HAP-1 (cell line): Measurements from ENCODE around the gene MYO1D.
"Not testable (repeated sequence)": the region's sequence is repeated elsewhere in the genome, so short reads cannot be mapped to it uniquely, and the experiment has no call there.

Experiments used
- DNase-seq, 2 experiments: peaks; one replicate each; pipeline ENCODE4 v3.0.0-alpha.2; 2016 to 2020; ENCODE audit warnings: low spot score in 2 of 2
- H3K27me3 ChIP-seq: fragments of 250-450 bp; sonication (Bioruptor Pico); 2 replicates; pipeline ENCODE4 v1.5.1; 2020; ENCODE audit warnings: low read depth, mild to moderate bottlenecking, moderate library complexity
- H3K36me3 ChIP-seq: fragments of 250-450 bp; sonication (Bioruptor Pico); replicated peaks from 2 replicates; pipeline ENCODE4 v1.5.1; 2020; ENCODE audit warnings: mild to moderate bottlenecking
- H3K4me1 ChIP-seq: fragments of 250-450 bp; sonication (Bioruptor Pico); 2 replicates; pipeline ENCODE4 v1.5.1; 2020; ENCODE audit warnings: mild to moderate bottlenecking
- H3K4me3 ChIP-seq: fragments of 250-450 bp; sonication (Bioruptor Pico); 2 replicates; pipeline ENCODE4 v1.5.1; 2020; ENCODE audit warnings: mild to moderate bottlenecking, moderate library complexity
- H3K9me3 ChIP-seq: fragments of 250-450 bp; sonication (Bioruptor Pico); 2 replicates; pipeline ENCODE4 v1.5.1; 2020; ENCODE audit warnings: mild to moderate bottlenecking, moderate library complexity
- in situ Hi-C: fragments of 300-500 bp; cut with MboI; formaldehyde crosslinking; loops from 3 replicates; pipeline ENCODE4 v1.14.3; 2020; ENCODE audit warnings: low sequenced_read_pairs, inconsistent platforms, mixed read lengths

Gene MYO1D

DNA sequence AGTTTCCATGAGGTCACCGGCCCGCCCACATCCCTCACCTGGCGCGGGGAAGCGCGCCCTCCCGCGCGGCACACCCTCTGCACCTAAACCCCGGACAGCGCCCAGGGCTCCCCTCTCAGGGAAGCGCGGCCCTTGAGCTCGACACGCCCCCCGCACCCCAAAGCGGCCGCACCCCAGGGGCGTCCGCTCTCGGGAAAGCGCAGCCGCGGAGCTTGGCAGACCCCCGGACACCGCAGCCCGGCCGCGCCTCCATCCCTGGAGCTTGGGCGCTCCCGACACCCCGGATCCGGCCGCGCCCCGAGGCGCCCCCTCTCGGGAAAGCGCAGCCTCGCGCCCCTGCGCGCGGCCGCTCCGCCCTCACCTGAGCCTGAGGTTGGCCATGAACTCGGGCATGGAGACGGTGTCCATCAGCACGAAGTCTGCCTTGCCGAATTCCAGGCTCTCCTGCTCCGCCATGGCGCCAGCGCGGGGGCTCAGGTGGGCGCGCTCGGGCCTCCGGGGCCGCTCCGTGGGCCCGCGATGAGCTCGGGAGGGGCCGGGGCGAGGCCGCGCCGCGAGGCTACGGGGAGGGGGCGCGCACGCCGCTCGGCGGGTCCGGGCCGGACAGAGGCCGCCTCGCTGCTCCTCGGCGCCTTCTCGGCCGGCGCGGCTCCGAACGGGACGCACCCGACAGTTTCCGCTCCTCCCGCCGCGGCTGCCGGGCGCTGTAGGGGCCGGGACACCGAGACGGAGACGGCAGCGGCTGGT, at the start of gene MYO1D:
Gene MYO1D (minus strand): TSS at position 708 of the 747 bp plus-strand sequence. CDS start 252 bp downstream, at position 456.
- in situ Hi-C loops: loop anchor here (10.0 kb wide), 1 partner anchor 92 kb away; no protein-coding TSS in a partner anchor
- Histone ChIP-seq H3K4me3 (peak within 1 kb of the TSS; percentile 54), H3K9me3 (no peaks in the 10 kb centered on the region), H3K27me3 (peaks cover 7% of the 10 kb centered on the region; the same call in 1 of the 2 replicates), H3K36me3 (no peaks in the 10 kb centered on the region), H3K4me1 (peaks cover 7% of the 10 kb centered on the region)
- peak in 1 of 2 experiments; percentile 57 for DNase-seq

DNA sequence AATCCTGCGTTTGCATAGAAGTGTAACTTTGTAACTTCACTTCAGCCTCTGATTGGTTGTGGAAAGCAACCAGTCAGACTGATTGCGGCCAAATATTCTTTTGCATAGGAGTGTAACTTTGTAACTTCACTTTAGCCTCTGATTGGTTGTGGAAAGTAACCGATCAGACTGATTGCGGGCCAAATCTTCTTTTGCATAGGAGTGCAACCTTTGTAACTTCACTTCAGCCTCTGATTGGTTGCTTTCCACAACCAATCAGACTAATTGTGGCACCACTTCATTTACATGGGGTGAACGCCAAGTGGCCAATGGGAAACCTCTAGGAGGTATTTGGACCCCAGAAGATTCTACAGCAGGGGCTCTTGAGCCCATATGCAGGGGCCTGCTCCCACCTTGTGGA, 49.3 kb upstream of the MYO1D start:
- peaks cover 14% of the 10 kb centered on the region for H3K4me1 ChIP-seq
- no peaks in the 10 kb centered on the region; the same call in 1 of the 2 replicates for H3K36me3 ChIP-seq
- in situ Hi-C loops: no loop called here
- no peak overlapping the region for H3K4me3 ChIP-seq
- peak in 1 of 2 experiments; percentile 24 for DNase-seq
- H3K9me3 ChIP-seq: no peaks in the 10 kb centered on the region
- H3K27me3 ChIP-seq: no peaks in the 10 kb centered on the region

DNA sequence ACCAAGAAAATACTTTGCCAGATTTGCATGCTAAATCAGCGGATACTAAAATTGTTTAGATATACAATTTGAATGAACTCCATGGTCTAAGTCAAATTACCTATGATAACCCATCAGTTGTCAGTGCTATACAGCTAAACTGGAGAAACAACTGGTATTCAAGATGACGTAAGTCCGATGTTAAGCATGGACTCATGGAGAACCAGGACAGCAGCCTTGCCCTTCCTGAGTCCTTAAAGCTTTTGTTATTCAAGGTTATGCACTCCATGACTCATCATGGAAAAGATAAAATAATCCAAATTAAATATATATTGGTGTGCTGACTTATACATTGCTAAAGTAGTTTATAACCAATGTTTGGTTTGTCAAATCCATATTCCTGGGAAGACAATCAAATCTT, 47.0 kb upstream of the MYO1D start:
- H3K4me3 ChIP-seq, H3K27me3 ChIP-seq, DNase-seq, in situ Hi-C loops, H3K9me3 ChIP-seq, H3K4me1 ChIP-seq, H3K36me3 ChIP-seq: not testable (repeated sequence)

DNA sequence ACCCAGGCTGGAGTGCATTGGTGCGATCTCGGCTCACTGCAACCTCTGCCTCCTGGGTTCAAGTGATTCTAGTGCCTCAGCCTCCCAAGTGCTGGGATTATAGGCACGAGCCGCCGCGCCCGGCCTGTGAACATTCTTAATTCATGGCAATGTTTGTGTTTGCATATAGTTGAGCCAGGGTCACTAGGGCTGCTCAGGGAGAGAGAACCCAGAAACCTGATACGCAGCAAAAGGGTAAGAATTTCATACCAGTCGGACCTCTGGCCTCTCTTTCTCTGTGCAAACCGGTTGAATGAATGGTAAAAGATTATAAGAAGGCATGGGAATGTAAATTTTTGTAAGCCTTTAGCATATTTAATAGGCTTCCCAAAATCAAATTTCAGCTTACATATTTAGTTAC, 44.1 kb upstream of the MYO1D start:
- Histone ChIP-seq H3K4me3 (no peak overlapping the region), H3K36me3 (no peaks in the 10 kb centered on the region), H3K27me3 (no peaks in the 10 kb centered on the region), H3K4me1 (no peaks in the 10 kb centered on the region; the same call in 1 of the 2 replicates), H3K9me3 (no peaks in the 10 kb centered on the region)
- in situ Hi-C loops: no loop called here
- no peak for DNase-seq

DNA sequence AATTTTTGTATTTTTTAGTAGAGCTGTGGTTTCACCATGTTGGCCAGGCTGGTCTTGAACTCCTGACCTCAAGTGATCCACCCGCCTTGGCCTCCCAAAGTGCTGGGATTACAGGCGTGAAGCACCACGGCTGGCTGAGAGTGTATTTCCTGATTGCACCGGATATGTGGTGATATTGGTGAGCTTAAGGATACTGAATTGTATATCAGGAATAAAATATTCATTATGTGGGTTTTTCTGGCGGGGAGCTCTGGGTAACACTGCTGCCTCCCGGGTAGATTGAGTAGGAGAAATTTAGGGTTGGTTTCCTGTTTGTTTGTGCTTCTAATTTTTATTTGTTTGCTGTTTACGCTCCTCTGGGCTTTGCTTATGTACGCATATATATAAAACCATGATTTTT, 43.4 kb upstream of the MYO1D start:
- no peak for DNase-seq
- Histone ChIP-seq H3K4me1 (no peaks in the 10 kb centered on the region; the same call in 1 of the 2 replicates), H3K36me3 (no peaks in the 10 kb centered on the region), H3K9me3 (no peaks in the 10 kb centered on the region), H3K4me3 (no peak overlapping the region), H3K27me3 (no peaks in the 10 kb centered on the region)
- in situ Hi-C loops: no loop called here

DNA sequence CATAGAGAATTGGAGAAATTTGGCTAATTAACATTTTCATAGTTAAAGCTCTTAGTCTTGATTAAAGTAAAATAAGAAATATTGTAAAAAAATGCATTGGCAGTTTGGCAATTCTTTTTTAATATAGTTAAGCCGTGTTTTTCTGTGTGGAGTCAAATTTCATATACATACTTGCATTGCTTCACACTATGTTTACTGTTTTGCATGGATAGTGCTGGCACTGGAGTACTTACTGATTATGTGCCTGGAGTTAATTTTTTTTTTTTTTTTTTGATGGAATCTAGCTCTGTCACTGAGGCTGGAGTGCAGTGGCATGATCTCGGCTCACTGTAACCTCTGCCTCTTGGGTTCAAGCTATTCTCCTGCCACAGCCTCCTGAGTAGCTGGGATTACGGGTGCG, 43.0 kb upstream of the MYO1D start:
- not testable (repeated sequence) for H3K9me3 ChIP-seq

DNA sequence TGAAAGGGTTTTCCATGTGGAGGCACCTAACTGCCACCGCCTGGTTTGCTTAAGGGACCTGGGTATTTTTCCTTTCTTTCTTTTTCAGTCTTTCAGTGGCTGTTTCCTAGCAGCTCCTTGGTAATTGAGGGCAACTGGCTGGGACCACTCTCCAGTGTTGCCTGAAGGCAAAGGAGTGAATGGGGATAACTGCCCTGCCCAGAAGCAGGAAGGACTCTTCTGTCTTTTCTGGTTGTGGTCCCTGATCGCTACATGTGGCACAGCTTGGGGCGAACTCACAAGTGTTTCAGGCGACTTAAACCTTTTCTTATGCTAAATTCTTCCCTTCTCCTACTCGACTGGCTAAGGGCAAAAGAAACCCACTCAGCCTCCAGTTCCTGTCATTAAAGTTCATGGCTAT, 40.9 kb upstream of the MYO1D start:
- Histone ChIP-seq H3K9me3 (no peaks in the 10 kb centered on the region), H3K27me3 (no peaks in the 10 kb centered on the region), H3K36me3 (no peaks in the 10 kb centered on the region), H3K4me3 (no peak overlapping the region), H3K4me1 (no peaks in the 10 kb centered on the region; the same call in 1 of the 2 replicates)
- in situ Hi-C loops: loop anchor here (10.0 kb wide), 1 partner anchor 133 kb away; no protein-coding TSS in a partner anchor
- DNase-seq: peak in 1 of 2 experiments; percentile 32

More for the DNA sequence above, 43.0 kb upstream of the MYO1D start:
- H3K4me1 ChIP-seq, H3K4me3 ChIP-seq, H3K27me3 ChIP-seq, H3K36me3 ChIP-seq, DNase-seq: not testable (repeated sequence)
- in situ Hi-C loops: loop anchor here (10.0 kb wide), 1 partner anchor 135 kb away; no protein-coding TSS in a partner anchor

DNA sequence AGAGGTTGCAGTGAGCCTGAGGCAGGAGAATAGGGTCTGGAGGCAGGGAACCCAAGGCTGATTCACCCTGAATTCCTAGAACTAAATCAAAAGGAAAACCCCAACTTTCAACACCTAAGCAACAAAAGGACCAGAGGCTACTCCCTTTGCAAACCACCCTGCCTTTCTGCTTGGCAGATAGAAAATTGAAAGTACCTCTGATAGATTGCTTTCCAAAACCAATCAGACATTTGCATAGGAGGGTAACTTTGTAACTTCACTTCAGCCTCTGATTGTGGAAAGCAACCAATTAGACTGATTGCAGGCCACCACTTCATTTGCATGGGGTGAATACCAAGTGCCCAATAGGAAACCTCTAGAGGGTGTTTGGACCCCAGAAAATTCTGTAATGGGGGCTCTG, 40.2 kb upstream of the MYO1D start:
- Histone ChIP-seq H3K27me3 (no peaks in the 10 kb centered on the region), H3K9me3 (no peaks in the 10 kb centered on the region), H3K36me3 (no peaks in the 10 kb centered on the region), H3K4me3 (no peak overlapping the region), H3K4me1 (peaks cover 6% of the 10 kb centered on the region; the same call in 1 of the 2 replicates)
- in situ Hi-C loops: loop anchor here (10.0 kb wide), 1 partner anchor 132 kb away; no protein-coding TSS in a partner anchor
- no peak for DNase-seq

DNA sequence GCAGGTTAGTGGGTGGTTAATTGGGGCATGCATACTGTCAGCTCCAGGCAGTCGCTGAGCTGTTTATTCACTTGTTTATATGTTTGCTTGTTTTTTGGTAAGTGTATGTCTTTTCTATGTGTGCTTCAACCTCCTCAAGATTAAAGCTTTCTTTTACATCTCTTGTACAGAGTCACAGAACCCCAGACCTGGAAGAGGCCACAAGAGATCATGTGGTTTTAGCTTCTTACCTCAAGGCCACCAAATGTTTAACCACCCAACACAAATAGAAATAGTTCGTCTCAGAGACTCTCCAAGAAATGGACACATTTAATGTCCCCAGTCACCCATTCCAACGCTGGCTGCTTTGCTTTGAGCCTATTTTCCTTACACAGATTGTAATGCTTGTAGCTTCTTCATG, 39.2 kb upstream of the MYO1D start:
- Histone ChIP-seq H3K36me3 (no peaks in the 10 kb centered on the region), H3K4me3 (no peak overlapping the region), H3K27me3 (no peaks in the 10 kb centered on the region), H3K9me3 (no peaks in the 10 kb centered on the region), H3K4me1 (peaks cover 8% of the 10 kb centered on the region; the same call in 1 of the 2 replicates)
- in situ Hi-C loops: loop anchor here (10.0 kb wide), 1 partner anchor 131 kb away; no protein-coding TSS in a partner anchor
- no peak for DNase-seq

DNA sequence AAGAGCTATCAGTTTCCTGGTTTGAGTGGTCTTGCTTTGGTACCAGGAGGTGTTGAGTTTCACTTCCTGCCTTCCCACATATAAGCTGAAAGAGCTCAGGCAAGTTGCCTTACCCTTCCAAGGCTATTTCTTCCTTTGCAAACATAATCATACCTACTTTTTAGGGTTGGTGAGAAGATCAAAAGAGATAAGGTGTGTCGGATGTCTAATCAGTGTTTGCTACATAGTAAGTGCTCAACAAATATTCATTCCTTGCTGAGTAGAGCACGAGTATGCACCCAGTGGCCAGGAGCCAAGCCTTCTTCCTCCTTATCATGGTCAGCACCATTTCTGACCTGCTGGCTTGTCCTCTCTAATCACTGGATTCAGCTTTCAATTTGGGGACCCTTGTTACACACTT, 38.3 kb upstream of the MYO1D start:
- no peaks in the 10 kb centered on the region for H3K36me3 ChIP-seq
- no peak overlapping the region for H3K4me3 ChIP-seq
- DNase-seq: no peak
- H3K9me3 ChIP-seq: no peaks in the 10 kb centered on the region
- no peaks in the 10 kb centered on the region for H3K27me3 ChIP-seq
- H3K4me1 ChIP-seq: peaks cover 8% of the 10 kb centered on the region; the same call in 1 of the 2 replicates
- in situ Hi-C loops: loop anchor here (10.0 kb wide), 1 partner anchor 130 kb away; no protein-coding TSS in a partner anchor

DNA sequence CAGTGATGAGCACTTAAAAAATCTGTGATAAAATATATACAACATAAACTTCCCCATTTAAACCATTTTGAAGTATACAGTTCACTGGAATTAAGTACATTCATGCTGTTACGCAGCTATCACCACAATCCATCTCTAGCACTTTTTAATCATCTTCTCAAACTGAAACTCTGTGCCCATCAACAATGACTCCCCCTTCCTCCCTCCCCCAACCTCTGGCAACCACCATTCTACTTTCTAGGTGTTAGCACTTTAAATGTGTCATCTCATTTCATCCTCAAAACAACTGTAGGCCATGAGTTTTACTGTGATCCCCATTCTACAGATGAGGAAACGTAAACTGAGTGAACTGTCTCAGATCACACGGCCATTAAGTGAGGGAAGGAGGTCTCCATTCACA, 37.3 kb upstream of the MYO1D start:
- no peak for DNase-seq
- in situ Hi-C loops: loop anchor here (10.0 kb wide), 1 partner anchor 129 kb away; no protein-coding TSS in a partner anchor
- Histone ChIP-seq H3K4me1 (peaks cover 8% of the 10 kb centered on the region; the same call in 1 of the 2 replicates), H3K9me3 (no peaks in the 10 kb centered on the region), H3K27me3 (no peaks in the 10 kb centered on the region), H3K4me3 (no peak overlapping the region), H3K36me3 (no peaks in the 10 kb centered on the region)

DNA sequence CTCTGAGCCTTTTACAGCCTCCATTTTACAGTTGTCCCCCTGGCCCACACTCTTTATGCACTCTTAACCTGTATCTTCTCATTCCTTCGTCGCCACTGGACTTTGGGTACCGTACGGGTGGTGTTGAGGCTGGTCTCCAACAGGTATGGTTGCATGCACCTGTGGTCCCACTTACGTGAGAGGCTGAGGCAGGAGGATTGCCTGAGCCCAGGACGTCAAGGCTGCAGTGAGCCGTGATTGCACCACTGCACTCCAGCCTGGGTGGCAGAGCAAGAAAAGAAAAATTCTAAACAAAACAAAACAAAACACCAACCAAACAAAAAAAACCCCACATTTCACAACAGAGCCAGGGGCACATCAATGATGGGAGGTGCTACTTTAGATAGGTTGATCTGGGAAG, 36.7 kb upstream of the MYO1D start:
- Histone ChIP-seq H3K27me3 (no peaks in the 10 kb centered on the region), H3K4me3 (no peak overlapping the region), H3K9me3 (no peaks in the 10 kb centered on the region), H3K36me3 (no peaks in the 10 kb centered on the region), H3K4me1 (peaks cover 8% of the 10 kb centered on the region; the same call in 1 of the 2 replicates)
- DNase-seq: no peak
- in situ Hi-C loops: loop anchor here (10.0 kb wide), 1 partner anchor 129 kb away; no protein-coding TSS in a partner anchor

DNA sequence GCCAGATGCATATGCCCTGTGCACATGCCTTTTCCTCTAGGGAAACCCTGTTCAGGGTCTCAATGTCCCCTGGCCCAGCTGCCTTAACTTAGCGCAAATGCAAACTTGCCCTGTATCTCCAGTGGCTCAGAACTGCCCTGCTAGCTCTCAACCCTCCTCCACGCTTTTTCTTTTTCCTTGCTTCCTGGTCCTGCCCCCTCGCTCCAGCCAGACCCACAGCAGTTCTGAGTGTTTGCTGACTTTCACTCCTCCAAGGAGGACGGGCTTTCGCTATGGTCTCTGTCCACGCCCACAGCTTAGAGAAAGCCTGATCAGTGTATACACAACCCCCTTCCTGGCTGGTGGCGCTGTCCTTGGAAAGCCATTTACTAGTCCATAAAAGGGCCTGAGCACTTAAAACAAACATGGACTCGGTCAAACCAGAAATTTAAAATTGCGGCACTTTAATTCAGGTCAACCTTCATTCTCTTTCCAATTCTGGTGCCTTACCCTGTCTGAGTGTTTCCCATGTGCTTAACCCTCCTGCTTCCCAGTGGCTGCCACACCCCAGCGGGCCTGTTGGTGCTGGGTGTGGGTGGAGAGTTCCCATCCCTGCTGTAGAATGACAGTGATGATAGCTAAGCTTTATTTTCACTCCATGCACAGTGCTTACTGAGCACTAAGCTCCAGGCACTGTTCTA, 35.4 kb upstream of the MYO1D start:
- Histone ChIP-seq H3K27me3 (no peaks in the 10 kb centered on the region), H3K9me3 (no peaks in the 10 kb centered on the region), H3K4me1 (peaks cover 8% of the 10 kb centered on the region; the same call in 1 of the 2 replicates), H3K4me3 (no peak overlapping the region), H3K36me3 (no peaks in the 10 kb centered on the region)
- in situ Hi-C loops: loop anchor here (10.0 kb wide), 1 partner anchor 128 kb away; no protein-coding TSS in a partner anchor
- peak; percentile 42 to 74 for DNase-seq
